ENCODE measurements around the gene MAB21L3. TPM values are rescaled to one million over a fixed set of nuclear protein-coding genes. Genes with fewer than 3 reads are reported as not detected.

Gene MAB21L3
- total and polyA plus RNA-seq, 11 donors = 0.04 to 0.15 (median 0.08) TPM; not detected in 8

- intact Hi-C loops (cut with DNase I) = no loop called here
- ATAC-seq (peak in 3 of 4 donors; percentile 22 to 80 (median 52)), DNase-seq (no peak)
- H3K27me3 ChIP-seq = no peaks in the 10 kb centered on the region
- H3K27ac ChIP-seq = peak overlapping the region in 11 of 12 donors; percentile 14 to 71 (median 33)
- TF ChIP-seq POLR2A (IDR thresholded peaks at IDR 0.05) = no peak
- no peak for TF ChIP-seq CTCF (IDR thresholded peaks at IDR 0.05)
- H3K9me3 ChIP-seq = no peaks in the 10 kb centered on the region
- peaks cover 0 to 60% (median 31%) of the 10 kb centered on the region in 9 donors for H3K36me3 ChIP-seq
- H3K4me3 ChIP-seq = no peak overlapping the region
- WGBS, 4 donors = 64 to 76% (median 71%) methylated on average over 2 of the region's 2 CpGs
- H3K4me1 ChIP-seq = peaks cover 0 to 4% (median 0%) of the 10 kb centered on the region in 12 donors
These were observed 44.2 kb upstream of the MAB21L3 start for GRCh38 chr1:116066868-116067565.

GRCh38 chr1:116067566-116067890 is 43.7 kb upstream of the MAB21L3 start:
- Histone ChIP-seq H3K4me3 (no peak overlapping the region), H3K4me1 (peaks cover 0 to 4% (median 0%) of the 10 kb centered on the region in 12 donors), H3K9me3 (no peaks in the 10 kb centered on the region), H3K27me3 (no peaks in the 10 kb centered on the region), H3K36me3 (peaks cover 0 to 64% (median 30%) of the 10 kb centered on the region in 9 donors), H3K27ac (peak overlapping the region in 9 of 12 donors; percentile 14 to 71 (median 35))
- TF ChIP-seq CTCF (IDR thresholded peaks at IDR 0.05) (no peak), POLR2A (IDR thresholded peaks at IDR 0.05) (no peak)
- intact Hi-C loops (cut with DNase I) = no loop called here
- peak; percentile 79 to 95 (median 84) for ATAC-seq
- 67 to 71% (median 70%) methylated on average over 2 of the region's 2 CpGs for WGBS, 4 donors
- DNase-seq = peak in 3 of 5 donors; percentile 24 to 60 (median 50)

- no peak overlapping the region for H3K4me3 ChIP-seq
- no peaks in the 10 kb centered on the region for H3K4me1 ChIP-seq
- H3K9me3 ChIP-seq = no peaks in the 10 kb centered on the region
- H3K27me3 ChIP-seq = no peaks in the 10 kb centered on the region
- H3K27ac ChIP-seq = no peak overlapping the region
- intact Hi-C loops (cut with DNase I) = no loop called here
- no peak for TF ChIP-seq CTCF (IDR thresholded peaks at IDR 0.05)
- WGBS, 4 donors = 0 to 2% (median 1%) methylated on average over 1 of the region's 1 CpG
- H3K36me3 ChIP-seq = peaks cover 0 to 29% (median 3%) of the 10 kb centered on the region in 9 donors
- ATAC-seq (no peak), DNase-seq (no peak)
These were observed 35.6 kb upstream of the MAB21L3 start for GRCh38 chr1:116075575-116075974.

GRCh38 chr1:116075990-116076389 is 35.2 kb upstream of the MAB21L3 start:
- H3K36me3 ChIP-seq = peaks cover 0 to 25% (median 0%) of the 10 kb centered on the region in 9 donors
- TF ChIP-seq CTCF (IDR thresholded peaks at IDR 0.05) = no peak
- no peak for DNase-seq
- no peak overlapping the region for H3K27ac ChIP-seq
- H3K27me3 ChIP-seq = no peaks in the 10 kb centered on the region
- intact Hi-C loops (cut with DNase I) = no loop called here
- ATAC-seq = no peak
- 73 to 81% (median 77%) methylated on average over 4 of the region's 4 CpGs for WGBS, 4 donors
- no peak overlapping the region for H3K4me3 ChIP-seq
- no peaks in the 10 kb centered on the region for H3K9me3 ChIP-seq
- no peaks in the 10 kb centered on the region for H3K4me1 ChIP-seq

All from heart left ventricle (tissue), 16 donors.